Colonic mucosa (tissue), 4 donors: ENCODE results near the gene TPMT. TPM values are rescaled to one million over a fixed set of nuclear protein-coding genes. Genes with fewer than 3 reads are reported as not detected.
A peak's percentile ranks its signal among the peaks of the same experiment; 100 is the strongest.
"Not testable (repeated sequence)": the region's sequence is repeated elsewhere in the genome, so short reads cannot be mapped to it uniquely, and the experiment has no call there.

ENCODE experiments used
- DNase-seq: peaks from one replicate; pipeline ENCODE4 v3.0.0-alpha.2; 2020
- H3K27ac ChIP-seq: fragments of 200-600 bp; one replicate; pipeline ENCODE4 v1.8.0; 2021
- H3K27me3 ChIP-seq: fragments of 200-600 bp; one replicate; pipeline ENCODE4 v1.8.0; 2021
- H3K36me3 ChIP-seq: fragments of 200-600 bp; one replicate; pipeline ENCODE4 v1.8.0; 2021
- H3K4me1 ChIP-seq: fragments of 200-600 bp; one replicate; pipeline ENCODE4 v1.8.0; 2021; ENCODE audit warnings: mild to moderate bottlenecking
- H3K4me3 ChIP-seq: fragments of 200-600 bp; one replicate; pipeline ENCODE4 v1.8.0; 2021
- H3K9ac ChIP-seq, 2 donors: one replicate each; pipeline ENCODE4 v1.7.0; 2013; ENCODE audit warnings: control low read depth in 2 of 2, low read depth in 2 of 2, low read length in 2 of 2
- H3K9me3 ChIP-seq: fragments of 200-600 bp; one replicate; pipeline ENCODE4 v1.8.0; 2021
- CTCF ChIP-seq: fragments of 200-600 bp; IDR thresholded peaks from one replicate; pipeline ENCODE4 v1.8.0; 2022; ENCODE audit warnings: antibody characterized with exemption, mild to moderate bottlenecking
- intact Hi-C: fragments of 100-400 bp; cut with DNase I; formaldehyde crosslinking; loops from one replicate; pipeline ENCODE4 v1.14.1; 2022
- total RNA-seq, 2 donors: library from RNA; stranded (reverse); fragmentation: NEBNext Ultra II Directional in 1 of 2; extraction: Animal tissue kit (Norgen Biotek cat#: 25700) in 1 of 2; gene quantifications; one replicate each; pipeline ENCODE4 v1.2.1, GENCODE V29; 2021
- donor health status: healthy.
- donor health status: DM: no; HTN: no; CAD: no.
- donor health status: DM: no; HTN: no; CAD: no.

TPMT gene
- total RNA-seq, 2 donors from 2014 or later: 51.1 to 52.5 TPM

- intact Hi-C loops: no loop called here
- peak; percentile 50 for DNase-seq
- peak overlapping the region in 1 of 2 donors; percentile 19 for H3K9ac ChIP-seq
- H3K27ac ChIP-seq: peak overlapping the region; percentile 64
- TF ChIP-seq CTCF: no peak
- H3K27me3 ChIP-seq: no peaks in the 10 kb centered on the region
- no peaks in the 10 kb centered on the region for H3K36me3 ChIP-seq
- no peaks in the 10 kb centered on the region for H3K9me3 ChIP-seq
- no peaks in the 10 kb centered on the region for H3K4me1 ChIP-seq
- no peak overlapping the region for H3K4me3 ChIP-seq
Measured at GRCh38 chr6:18179770-18180356, 25.0 kb upstream of the TPMT start.

GRCh38 chr6:18178960-18179615 is 24.2 kb upstream of the TPMT start:
- no peak for DNase-seq
- Histone ChIP-seq H3K36me3 (no peaks in the 10 kb centered on the region), H3K27me3 (no peaks in the 10 kb centered on the region), H3K9ac (no peak overlapping the region), H3K4me1 (no peaks in the 10 kb centered on the region), H3K27ac (peak overlapping the region; percentile 64), H3K9me3 (no peaks in the 10 kb centered on the region), H3K4me3 (no peak overlapping the region)
- intact Hi-C loops: no loop called here
- no peak for TF ChIP-seq CTCF

- H3K36me3 ChIP-seq: no peaks in the 10 kb centered on the region
- H3K27ac ChIP-seq: peak overlapping the region; percentile 20
Measured at GRCh38 chr6:18177286-18177965, 22.5 kb upstream of the TPMT start.

GRCh38 chr6:18176198-18176597 is 21.3 kb upstream of the TPMT start:
- H3K36me3 ChIP-seq: not testable (repeated sequence)

More at GRCh38 chr6:18177286-18177965, 22.5 kb upstream of the TPMT start:
- TF ChIP-seq CTCF: no peak
- H3K27me3 ChIP-seq: no peaks in the 10 kb centered on the region
- no peak overlapping the region for H3K4me3 ChIP-seq
- peak; percentile 49 for DNase-seq
- H3K9ac ChIP-seq: no peak overlapping the region
- no peaks in the 10 kb centered on the region for H3K9me3 ChIP-seq
- intact Hi-C loops: no loop called here
- no peaks in the 10 kb centered on the region for H3K4me1 ChIP-seq

GRCh38 chr6:18171871-18172270 is 17.0 kb upstream of the TPMT start:
- DNase-seq: no peak
- no peak for TF ChIP-seq CTCF
- Histone ChIP-seq H3K27me3 (no peaks in the 10 kb centered on the region), H3K9ac (no peak overlapping the region), H3K4me3 (no peak overlapping the region), H3K36me3 (peaks cover 5% of the 10 kb centered on the region), H3K27ac (no peak overlapping the region), H3K9me3 (no peaks in the 10 kb centered on the region), H3K4me1 (no peaks in the 10 kb centered on the region)
- intact Hi-C loops: no loop called here

More at GRCh38 chr6:18176198-18176597, 21.3 kb upstream of the TPMT start:
- H3K9ac ChIP-seq, H3K4me3 ChIP-seq, H3K9me3 ChIP-seq, H3K27ac ChIP-seq, H3K4me1 ChIP-seq, DNase-seq, H3K27me3 ChIP-seq, intact Hi-C loops: not testable (repeated sequence)

- H3K4me3 ChIP-seq: no peak overlapping the region
- TF ChIP-seq CTCF: no peak
- H3K4me1 ChIP-seq: no peaks in the 10 kb centered on the region
- no peak overlapping the region for H3K9ac ChIP-seq
- intact Hi-C loops: no loop called here
- no peak overlapping the region for H3K27ac ChIP-seq
- no peaks in the 10 kb centered on the region for H3K9me3 ChIP-seq
- DNase-seq: no peak
- H3K36me3 ChIP-seq: peaks cover 8% of the 10 kb centered on the region
- H3K27me3 ChIP-seq: no peaks in the 10 kb centered on the region
Measured at GRCh38 chr6:18168264-18168663, 13.4 kb upstream of the TPMT start.
